Endothelial cell (in vitro differentiated cells): ENCODE measurements around the gene CFAP77. TPM values are rescaled to one million over a fixed set of nuclear protein-coding genes. Genes with fewer than 3 reads are reported as not detected.

Source experiments
- DNase-seq: peaks from one replicate; pipeline ENCODE4 v3.0.0; 2021; ENCODE audit warnings: low spot score
- H3K27ac Mint-ChIP-seq: one replicate; pipeline ENCODE4 v1.8.0; 2021; ENCODE audit warnings: mixed read lengths, inconsistent platforms; ENCODE audit not compliant: unreplicated experiment
- H3K27me3 Mint-ChIP-seq: one replicate; pipeline ENCODE4 v1.8.0; 2021; ENCODE audit warnings: mild to moderate bottlenecking, moderate library complexity, mixed read lengths, inconsistent platforms; ENCODE audit not compliant: unreplicated experiment
- H3K36me3 Mint-ChIP-seq: one replicate; pipeline ENCODE4 v1.8.0; 2021; ENCODE audit warnings: mild to moderate bottlenecking, low read depth, mixed read lengths, inconsistent platforms; ENCODE audit not compliant: unreplicated experiment
- H3K4me1 Mint-ChIP-seq: one replicate; pipeline ENCODE4 v1.8.0; 2021; ENCODE audit warnings: mild to moderate bottlenecking, mixed read lengths, inconsistent platforms; ENCODE audit not compliant: unreplicated experiment
- H3K4me3 Mint-ChIP-seq: one replicate; pipeline ENCODE4 v1.8.0; 2021; ENCODE audit warnings: mild to moderate bottlenecking, mixed read lengths, inconsistent platforms; ENCODE audit not compliant: unreplicated experiment
- H3K9me3 Mint-ChIP-seq: one replicate; pipeline ENCODE4 v1.8.0; 2021; ENCODE audit warnings: mixed read lengths, inconsistent platforms; ENCODE audit not compliant: unreplicated experiment
- total RNA-seq: library from RNA; stranded (reverse); fragmentation: NEBNext Ultra II Directional; extraction: Animal tissue kit (Norgen Biotek cat#: 25700); gene quantifications from one replicate; pipeline ENCODE4 v1.2.1, GENCODE V29; 2021; ENCODE audit not compliant: unreplicated experiment
- TF ChIP-seq, protein P1 (sequence below): fragments of 200-600 bp; sonication (generic); IDR thresholded peaks from one replicate; pipeline ENCODE4 v1.5.0; 2021; ENCODE audit warnings: antibody characterized with exemption; ENCODE audit not compliant: unreplicated experiment

Gene CFAP77
- total RNA-seq, 1 donor from 2014 or later = 3.7 TPM

DNA sequence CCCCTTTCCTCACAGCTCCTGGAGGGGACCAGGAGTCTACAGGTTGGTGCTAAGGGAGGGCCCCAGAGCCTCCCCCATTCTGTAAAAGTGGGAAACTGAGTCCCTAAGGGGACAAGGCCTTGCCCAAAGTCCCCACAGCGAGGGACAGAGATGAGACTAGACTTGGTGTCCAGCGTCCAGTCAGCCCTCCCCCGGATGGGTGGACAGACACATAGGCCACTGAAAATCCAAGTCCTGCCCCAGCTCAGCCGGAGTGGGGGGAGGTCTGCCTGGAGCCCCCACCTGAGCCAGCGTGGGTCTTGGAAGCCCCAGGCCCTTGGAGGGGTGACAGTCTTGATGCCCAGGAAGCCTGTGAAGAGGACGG is 177.6 kb downstream of the CFAP77 start:
- TF ChIP-seq, protein P1, sequence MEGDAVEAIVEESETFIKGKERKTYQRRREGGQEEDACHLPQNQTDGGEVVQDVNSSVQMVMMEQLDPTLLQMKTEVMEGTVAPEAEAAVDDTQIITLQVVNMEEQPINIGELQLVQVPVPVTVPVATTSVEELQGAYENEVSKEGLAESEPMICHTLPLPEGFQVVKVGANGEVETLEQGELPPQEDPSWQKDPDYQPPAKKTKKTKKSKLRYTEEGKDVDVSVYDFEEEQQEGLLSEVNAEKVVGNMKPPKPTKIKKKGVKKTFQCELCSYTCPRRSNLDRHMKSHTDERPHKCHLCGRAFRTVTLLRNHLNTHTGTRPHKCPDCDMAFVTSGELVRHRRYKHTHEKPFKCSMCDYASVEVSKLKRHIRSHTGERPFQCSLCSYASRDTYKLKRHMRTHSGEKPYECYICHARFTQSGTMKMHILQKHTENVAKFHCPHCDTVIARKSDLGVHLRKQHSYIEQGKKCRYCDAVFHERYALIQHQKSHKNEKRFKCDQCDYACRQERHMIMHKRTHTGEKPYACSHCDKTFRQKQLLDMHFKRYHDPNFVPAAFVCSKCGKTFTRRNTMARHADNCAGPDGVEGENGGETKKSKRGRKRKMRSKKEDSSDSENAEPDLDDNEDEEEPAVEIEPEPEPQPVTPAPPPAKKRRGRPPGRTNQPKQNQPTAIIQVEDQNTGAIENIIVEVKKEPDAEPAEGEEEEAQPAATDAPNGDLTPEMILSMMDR = no peak
- H3K36me3 Mint-ChIP-seq = peaks cover 8% of the 10 kb centered on the region
- H3K27ac Mint-ChIP-seq = no peak overlapping the region
- H3K4me1 Mint-ChIP-seq = peaks cover 58% of the 10 kb centered on the region
- peaks cover 20% of the 10 kb centered on the region for H3K27me3 Mint-ChIP-seq
- H3K9me3 Mint-ChIP-seq = no peaks in the 10 kb centered on the region
- DNase-seq = no peak
- H3K4me3 Mint-ChIP-seq = no peak overlapping the region

DNA sequence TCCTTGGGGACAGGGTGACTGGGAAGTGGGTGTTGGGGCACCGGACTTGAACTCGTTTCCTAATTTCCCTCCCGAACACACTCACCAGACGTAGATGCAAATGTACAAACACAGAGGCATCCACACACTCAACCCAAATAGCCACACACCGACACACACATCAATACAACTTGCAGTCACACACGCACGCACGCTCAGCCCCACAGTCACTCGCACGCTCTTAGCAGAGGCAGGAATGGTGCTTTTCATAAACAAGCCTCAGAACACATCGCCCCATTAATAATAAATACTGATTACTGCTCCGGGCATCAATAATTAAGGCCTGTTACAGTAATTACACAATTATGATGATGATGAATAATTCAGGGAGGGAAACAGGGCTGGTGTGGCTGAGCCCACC is 178.1 kb downstream of the CFAP77 start:
- Mint-ChIP-seq H3K9me3 (no peaks in the 10 kb centered on the region), H3K36me3 (peaks cover 8% of the 10 kb centered on the region), H3K27me3 (peaks cover 20% of the 10 kb centered on the region), H3K4me3 (peak overlapping the region; percentile 85), H3K27ac (no peak overlapping the region), H3K4me1 (peaks cover 55% of the 10 kb centered on the region)
- TF ChIP-seq, protein P1 = no peak
- DNase-seq = no peak

DNA sequence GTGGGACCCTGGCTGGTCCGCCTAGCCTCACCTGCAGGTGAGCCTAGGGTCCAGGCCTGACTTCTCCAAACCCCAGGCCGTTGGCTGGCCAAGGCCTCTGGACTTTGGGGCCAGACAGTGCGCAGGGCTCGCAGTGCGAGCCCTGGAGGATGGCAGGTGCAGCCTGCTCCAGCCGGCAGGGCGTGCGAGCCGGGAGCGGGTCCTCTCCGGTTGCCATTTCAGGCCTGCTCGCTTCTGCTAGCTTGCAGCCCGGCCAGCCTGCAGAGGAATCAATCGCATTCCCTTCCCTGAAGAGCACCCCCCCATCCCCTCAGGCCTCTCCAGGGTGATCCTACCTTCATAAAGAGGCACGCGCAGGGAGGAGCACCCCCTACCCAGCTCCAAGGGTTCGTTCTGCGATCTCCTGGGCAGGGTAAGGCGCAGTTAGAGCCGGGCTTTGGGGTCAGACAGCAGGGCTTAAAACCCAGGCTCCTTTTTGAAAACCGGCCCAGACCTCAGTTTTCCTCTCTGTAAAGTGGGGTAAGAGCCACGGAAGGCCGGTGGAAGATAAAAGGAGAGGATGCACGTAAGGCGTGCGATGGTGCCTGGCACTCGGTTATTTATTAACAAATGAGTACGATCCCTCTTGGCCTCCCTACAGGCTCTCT is 178.6 kb downstream of the CFAP77 start:
- H3K27ac Mint-ChIP-seq = no peak overlapping the region

DNA sequence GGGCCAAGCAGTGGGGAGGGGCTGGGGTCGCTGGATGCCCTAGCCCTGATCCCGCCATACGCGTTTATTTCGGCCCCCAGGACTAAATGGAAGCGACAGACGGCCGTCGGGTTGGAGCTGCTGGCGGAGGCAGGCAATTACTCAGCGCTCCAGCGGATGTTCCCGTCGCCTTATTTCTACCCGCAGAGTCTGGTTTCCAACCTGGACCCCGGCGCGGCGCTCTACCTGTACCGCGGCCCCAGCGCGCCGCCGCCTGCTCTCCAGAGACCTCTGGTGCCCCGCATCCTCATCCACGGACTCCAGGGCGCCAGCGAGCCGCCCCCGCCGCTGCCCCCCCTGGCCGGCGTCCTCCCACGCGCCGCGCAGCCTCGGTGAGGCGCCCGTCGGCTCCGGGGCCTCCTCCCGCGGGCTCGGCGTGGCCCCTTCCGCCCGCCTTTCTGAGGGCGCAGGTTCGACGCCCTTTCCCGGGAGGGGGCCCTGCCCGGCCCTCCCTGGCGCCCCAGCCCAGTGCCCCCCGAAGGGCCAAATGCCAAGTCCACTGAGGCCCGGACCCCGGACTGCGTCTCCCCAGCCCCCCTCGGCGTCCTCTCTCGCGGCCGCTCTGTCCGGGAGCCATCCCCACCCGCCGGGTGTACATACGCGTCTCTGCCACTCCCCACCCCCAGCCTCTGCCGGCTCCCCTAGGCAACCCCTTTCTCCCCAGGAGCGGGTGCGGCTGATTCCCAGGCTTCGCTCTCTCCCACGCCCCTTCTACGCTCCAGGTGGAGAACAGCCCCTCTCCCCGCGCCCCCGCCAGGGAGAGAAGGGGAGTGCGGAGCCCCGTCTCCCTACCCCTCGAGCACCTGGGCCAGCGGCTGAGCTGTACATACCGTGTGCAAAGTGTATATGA is 179.4 kb downstream of the CFAP77 start:
- Mint-ChIP-seq H3K36me3 (peaks cover 4% of the 10 kb centered on the region), H3K4me3 (no peak overlapping the region), H3K27ac (no peak overlapping the region), H3K27me3 (peaks cover 16% of the 10 kb centered on the region), H3K4me1 (peaks cover 44% of the 10 kb centered on the region), H3K9me3 (no peaks in the 10 kb centered on the region)
- TF ChIP-seq, protein P1 = no peak
- no peak for DNase-seq

More for the DNA sequence above, 178.6 kb downstream of the CFAP77 start:
- Mint-ChIP-seq H3K9me3 (no peaks in the 10 kb centered on the region), H3K4me3 (peak overlapping the region; percentile 85), H3K27me3 (peaks cover 20% of the 10 kb centered on the region), H3K36me3 (peaks cover 8% of the 10 kb centered on the region), H3K4me1 (peaks cover 50% of the 10 kb centered on the region)
- TF ChIP-seq, protein P1 = no peak
- DNase-seq = no peak

DNA sequence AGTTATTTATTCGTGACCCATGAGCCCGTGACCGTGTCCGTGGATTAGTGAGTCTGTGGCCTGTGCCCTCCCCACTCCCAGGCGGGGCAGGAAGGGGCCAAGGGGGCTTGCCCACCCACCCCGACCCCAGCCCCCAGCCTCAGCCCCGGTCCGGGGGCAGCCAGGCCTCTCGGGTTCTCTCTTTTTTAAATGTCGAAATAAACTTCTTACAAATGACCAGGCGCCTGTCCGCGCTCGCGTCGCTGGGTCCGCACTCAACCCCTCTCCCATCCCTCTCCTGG is 180.0 kb downstream of the CFAP77 start:
- DNase-seq = no peak
- Mint-ChIP-seq H3K4me1 (peaks cover 38% of the 10 kb centered on the region), H3K4me3 (no peak overlapping the region)

More for the DNA sequence above, 180.0 kb downstream of the CFAP77 start:
- TF ChIP-seq, protein P1 = no peak
- Mint-ChIP-seq H3K9me3 (no peaks in the 10 kb centered on the region), H3K27ac (no peak overlapping the region), H3K36me3 (peaks cover 4% of the 10 kb centered on the region), H3K27me3 (peaks cover 16% of the 10 kb centered on the region)
